ENCODE results near the gene WWTR1.

WWTR1 gene

GRCh38 chr3:149590691-149591441, 67.0 kb downstream of the WWTR1 start:
- no peak for FAIRE-seq

GRCh38 chr3:149589332-149589731, 68.5 kb downstream of the WWTR1 start:
- FAIRE-seq, result peak; percentile 65

GRCh38 chr3:149588909-149589308, 68.9 kb downstream of the WWTR1 start:
- FAIRE-seq, result no peak

GRCh38 chr3:149587383-149587782, 70.4 kb downstream of the WWTR1 start:
- no peak for FAIRE-seq

- no peak for FAIRE-seq
Measured at GRCh38 chr3:149586871-149587270, 71.0 kb downstream of the WWTR1 start.

GRCh38 chr3:149585401-149585726, 72.5 kb downstream of the WWTR1 start:
- FAIRE-seq, result no peak

GRCh38 chr3:149583921-149584635, 73.7 kb downstream of the WWTR1 start:
- FAIRE-seq, result no peak

GRCh38 chr3:149582395-149582794, 75.4 kb downstream of the WWTR1 start:
- FAIRE-seq, result no peak

- peak; percentile 92 for FAIRE-seq
Measured at GRCh38 chr3:149581681-149582370, 76.0 kb downstream of the WWTR1 start.

- no peak for FAIRE-seq
Measured at GRCh38 chr3:149581248-149581647, 76.6 kb downstream of the WWTR1 start.

GRCh38 chr3:149579838-149580542, 77.8 kb downstream of the WWTR1 start:
- FAIRE-seq, result peak; percentile 27

GRCh38 chr3:149579161-149579560, 78.7 kb downstream of the WWTR1 start:
- no peak for FAIRE-seq

GRCh38 chr3:149577801-149578200, 80.0 kb downstream of the WWTR1 start:
- FAIRE-seq, result no peak

GRCh38 chr3:149575961-149576564, 81.8 kb downstream of the WWTR1 start:
- peak; percentile 89 for FAIRE-seq

- peak; percentile 84 for FAIRE-seq
Measured at GRCh38 chr3:149575213-149575960, 82.4 kb downstream of the WWTR1 start.

- no peak for FAIRE-seq
Measured at GRCh38 chr3:149572796-149573414, 84.9 kb downstream of the WWTR1 start.

- FAIRE-seq, result no peak
Measured at GRCh38 chr3:149571381-149571780, 86.4 kb downstream of the WWTR1 start.

GRCh38 chr3:149570016-149570415, 87.8 kb downstream of the WWTR1 start:
- FAIRE-seq, result no peak

- no peak for FAIRE-seq
Measured at GRCh38 chr3:149567381-149567780, 90.4 kb downstream of the WWTR1 start.

- FAIRE-seq, result no peak
Measured at GRCh38 chr3:149566292-149566975, 91.4 kb downstream of the WWTR1 start.

GRCh38 chr3:149564079-149564478, 93.7 kb downstream of the WWTR1 start:
- FAIRE-seq, result no peak

All from A204.1 (cell line).